ENCODE results near the gene GLI3.

DNA sequence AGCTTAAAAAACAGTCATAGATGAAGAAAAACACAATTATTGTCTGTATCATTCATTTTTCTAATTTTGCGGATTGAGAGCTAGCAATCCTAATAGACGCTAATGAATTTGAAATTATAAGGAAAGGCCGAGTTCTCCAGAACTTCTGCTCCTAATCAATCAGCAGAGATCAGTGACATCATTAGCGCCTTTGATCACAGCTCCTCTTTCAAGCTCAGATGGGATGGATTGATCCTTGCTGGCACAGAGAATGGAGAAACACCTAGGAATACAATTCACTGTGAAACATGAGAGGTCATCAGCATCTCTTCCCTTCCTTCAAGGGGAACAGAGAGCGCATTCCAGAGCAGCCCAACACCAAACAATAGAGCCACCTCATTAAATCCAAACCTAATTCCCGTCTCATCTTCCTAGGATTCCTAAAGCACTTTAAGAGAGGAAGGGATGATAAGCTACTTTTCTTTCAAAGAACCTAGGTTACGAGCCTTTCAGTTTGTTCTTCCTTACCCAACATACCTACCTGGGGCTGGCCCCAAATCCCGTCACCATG lies 24.4 kb downstream of the GLI3 start:
- TF ChIP-seq, protein P1, sequence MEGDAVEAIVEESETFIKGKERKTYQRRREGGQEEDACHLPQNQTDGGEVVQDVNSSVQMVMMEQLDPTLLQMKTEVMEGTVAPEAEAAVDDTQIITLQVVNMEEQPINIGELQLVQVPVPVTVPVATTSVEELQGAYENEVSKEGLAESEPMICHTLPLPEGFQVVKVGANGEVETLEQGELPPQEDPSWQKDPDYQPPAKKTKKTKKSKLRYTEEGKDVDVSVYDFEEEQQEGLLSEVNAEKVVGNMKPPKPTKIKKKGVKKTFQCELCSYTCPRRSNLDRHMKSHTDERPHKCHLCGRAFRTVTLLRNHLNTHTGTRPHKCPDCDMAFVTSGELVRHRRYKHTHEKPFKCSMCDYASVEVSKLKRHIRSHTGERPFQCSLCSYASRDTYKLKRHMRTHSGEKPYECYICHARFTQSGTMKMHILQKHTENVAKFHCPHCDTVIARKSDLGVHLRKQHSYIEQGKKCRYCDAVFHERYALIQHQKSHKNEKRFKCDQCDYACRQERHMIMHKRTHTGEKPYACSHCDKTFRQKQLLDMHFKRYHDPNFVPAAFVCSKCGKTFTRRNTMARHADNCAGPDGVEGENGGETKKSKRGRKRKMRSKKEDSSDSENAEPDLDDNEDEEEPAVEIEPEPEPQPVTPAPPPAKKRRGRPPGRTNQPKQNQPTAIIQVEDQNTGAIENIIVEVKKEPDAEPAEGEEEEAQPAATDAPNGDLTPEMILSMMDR (IDR thresholded peaks at IDR 0.05; ENCODE audit: low read depth, low read length) = no peak
- TF ChIP-seq EZH2phosphoT487 (IDR thresholded peaks at IDR 0.05; ENCODE audit: low read depth) = no peak

Measured in OCI-LY3 (cell line).